Measurements from ENCODE around the gene ARHGAP6. TPM values are rescaled to one million over a fixed set of nuclear protein-coding genes. Genes with fewer than 3 reads are reported as not detected.
A peak's percentile ranks its signal among the peaks of the same experiment; 100 is the strongest.

Gene ARHGAP6
- polyA plus RNA-seq, 2 of the 4 experiments (the other 2 are of a cell fraction), result 0.04 TPM; not detected in 1

DNA sequence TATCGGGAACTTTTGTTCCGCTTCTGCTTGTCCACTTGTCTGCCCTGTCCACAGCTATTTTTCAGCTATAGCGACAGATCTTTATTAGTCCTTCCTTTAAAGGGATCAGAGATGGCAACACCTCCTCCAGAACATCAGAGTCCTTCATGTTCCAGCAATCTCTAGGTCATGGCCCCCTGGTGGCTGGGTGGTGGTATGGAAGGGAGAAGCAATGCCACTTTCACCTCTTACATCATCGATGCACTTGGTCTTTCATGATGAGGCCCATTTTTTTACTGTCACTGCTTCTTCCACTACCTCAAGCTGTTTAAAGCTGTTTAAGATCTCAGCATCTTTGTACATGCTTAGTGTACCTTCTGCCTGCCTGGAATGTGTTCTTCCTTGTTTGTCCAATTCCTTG lies 106.7 kb downstream of the ARHGAP6 start:
- no peak overlapping the region for H3K4me3 ChIP-seq
- POLR2A ChIA-PET, result interaction anchor here (0.6 kb wide), 1 partner anchor 248 kb away, joined by 3 read pairs; no protein-coding TSS in a partner anchor
- 81% methylated on average over 4 of the region's 4 CpGs for WGBS (ENCODE audit: missing lambda C conversion rate)
- no peaks in the 10 kb centered on the region for H3K4me1 ChIP-seq
- no peak overlapping the region for H3K27ac ChIP-seq
- H3K9me3 ChIP-seq, result no peaks in the 10 kb centered on the region
- CTCF ChIA-PET, result interaction anchor here (0.6 kb wide), 1 partner anchor 85 kb away, joined by 3 read pairs; no protein-coding TSS in a partner anchor
- DNase-seq (ENCODE audit: low read depth in 1 of 2, low spot score in 1 of 2) (peak; percentile 8 to 44), FAIRE-seq (peak; percentile 68), ATAC-seq (peak in 1 of 2 experiments; percentile 64; a peak in 4 of 6 replicates)
- TF ChIP-seq EHF (CRISPR knock-in tag; IDR thresholded peaks at IDR 0.05) (no peak), BHLHE40 (IDR thresholded peaks at IDR 0.05; ENCODE audit: low read depth, low read length) (no peak), KDM1A (IDR thresholded peaks at IDR 0.05; ENCODE audit: low read depth) (no peak), RAD21 (conservative IDR thresholded peaks at IDR 0.05 in 1 of 2, IDR thresholded peaks at IDR 0.05 in 1 of 2) (no peak), MAFK (IDR thresholded peaks at IDR 0.05; ENCODE audit: partially characterized antibody) (no peak), ZFP36 (IDR thresholded peaks at IDR 0.05; ENCODE audit: borderline replicate concordance, partially characterized antibody) (no peak), RFX5 (IDR thresholded peaks at IDR 0.05) (no peak), MAZ (IDR thresholded peaks at IDR 0.05; ENCODE audit: borderline replicate concordance, low read depth, low read length) (no peak), MYC (IDR thresholded peaks at IDR 0.05; ENCODE audit: borderline replicate concordance, low read length) (no peak), HOXB13 (CRISPR knock-in tag; IDR thresholded peaks at IDR 0.05; ENCODE audit: low read depth) (no peak), POLR2A (IDR thresholded peaks at IDR 0.05; ENCODE audit: low read length) (no peak)
- TF ChIP-seq, protein P1, sequence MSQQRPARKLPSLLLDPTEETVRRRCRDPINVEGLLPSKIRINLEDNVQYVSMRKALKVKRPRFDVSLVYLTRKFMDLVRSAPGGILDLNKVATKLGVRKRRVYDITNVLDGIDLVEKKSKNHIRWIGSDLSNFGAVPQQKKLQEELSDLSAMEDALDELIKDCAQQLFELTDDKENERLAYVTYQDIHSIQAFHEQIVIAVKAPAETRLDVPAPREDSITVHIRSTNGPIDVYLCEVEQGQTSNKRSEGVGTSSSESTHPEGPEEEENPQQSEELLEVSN (IDR thresholded peaks at IDR 0.05; ENCODE audit: borderline replicate concordance, low read depth), result no peak
- TF ChIP-seq, protein P2, sequence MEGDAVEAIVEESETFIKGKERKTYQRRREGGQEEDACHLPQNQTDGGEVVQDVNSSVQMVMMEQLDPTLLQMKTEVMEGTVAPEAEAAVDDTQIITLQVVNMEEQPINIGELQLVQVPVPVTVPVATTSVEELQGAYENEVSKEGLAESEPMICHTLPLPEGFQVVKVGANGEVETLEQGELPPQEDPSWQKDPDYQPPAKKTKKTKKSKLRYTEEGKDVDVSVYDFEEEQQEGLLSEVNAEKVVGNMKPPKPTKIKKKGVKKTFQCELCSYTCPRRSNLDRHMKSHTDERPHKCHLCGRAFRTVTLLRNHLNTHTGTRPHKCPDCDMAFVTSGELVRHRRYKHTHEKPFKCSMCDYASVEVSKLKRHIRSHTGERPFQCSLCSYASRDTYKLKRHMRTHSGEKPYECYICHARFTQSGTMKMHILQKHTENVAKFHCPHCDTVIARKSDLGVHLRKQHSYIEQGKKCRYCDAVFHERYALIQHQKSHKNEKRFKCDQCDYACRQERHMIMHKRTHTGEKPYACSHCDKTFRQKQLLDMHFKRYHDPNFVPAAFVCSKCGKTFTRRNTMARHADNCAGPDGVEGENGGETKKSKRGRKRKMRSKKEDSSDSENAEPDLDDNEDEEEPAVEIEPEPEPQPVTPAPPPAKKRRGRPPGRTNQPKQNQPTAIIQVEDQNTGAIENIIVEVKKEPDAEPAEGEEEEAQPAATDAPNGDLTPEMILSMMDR (IDR thresholded peaks at IDR 0.05), result no peak
- TF ChIP-seq, protein P3, sequence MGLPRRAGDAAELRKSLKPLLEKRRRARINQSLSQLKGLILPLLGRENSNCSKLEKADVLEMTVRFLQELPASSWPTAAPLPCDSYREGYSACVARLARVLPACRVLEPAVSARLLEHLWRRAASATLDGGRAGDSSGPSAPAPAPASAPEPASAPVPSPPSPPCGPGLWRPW (IDR thresholded peaks at IDR 0.05), result no peak
- TF ChIP-seq, protein P4, sequence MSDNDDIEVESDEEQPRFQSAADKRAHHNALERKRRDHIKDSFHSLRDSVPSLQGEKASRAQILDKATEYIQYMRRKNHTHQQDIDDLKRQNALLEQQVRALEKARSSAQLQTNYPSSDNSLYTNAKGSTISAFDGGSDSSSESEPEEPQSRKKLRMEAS (IDR thresholded peaks at IDR 0.05), result no peak
- H3K4me2 ChIP-seq, result no peak overlapping the region

DNA sequence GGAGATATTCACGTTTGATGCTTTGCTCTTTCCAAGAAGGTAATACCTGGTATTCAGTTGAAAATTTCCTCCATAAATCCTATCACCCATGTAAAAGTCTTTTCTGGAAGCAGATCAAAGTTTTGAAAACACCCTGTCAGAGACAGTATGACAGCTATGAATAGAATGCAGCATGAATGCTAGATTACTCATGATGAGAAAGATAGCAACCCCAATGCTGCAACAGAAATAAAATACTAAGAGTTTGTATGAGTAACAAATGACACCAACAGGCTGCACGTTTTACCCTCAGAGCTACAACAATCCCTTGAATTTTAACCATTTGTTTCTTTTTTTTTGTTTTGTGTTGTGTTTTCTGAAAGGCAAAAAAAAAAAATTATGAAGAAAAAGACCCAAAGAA lies 108.6 kb downstream of the ARHGAP6 start:
- ATAC-seq, result peak in 1 of 2 experiments; percentile 24; a peak in 2 of 6 replicates
- no peak for TF ChIP-seq FOSL2 (IDR thresholded peaks at IDR 0.05)
- 0 out of 2 replicates have a peak, but pooled peaks have one; percentile 9 for TF ChIP-seq FOSL2 (CRISPR knock-in tag; IDR thresholded peaks at IDR 0.05)
- no peak for TF ChIP-seq SMC3 (IDR thresholded peaks at IDR 0.05)
- no peak for TF ChIP-seq JUN (IDR thresholded peaks at IDR 0.05)
- no peak for TF ChIP-seq ZFP36 (IDR thresholded peaks at IDR 0.05; ENCODE audit: borderline replicate concordance, partially characterized antibody)
- TF ChIP-seq TP53 (CRISPR knock-in tag; IDR thresholded peaks at IDR 0.05), result no peak
- TF ChIP-seq, protein P5, sequence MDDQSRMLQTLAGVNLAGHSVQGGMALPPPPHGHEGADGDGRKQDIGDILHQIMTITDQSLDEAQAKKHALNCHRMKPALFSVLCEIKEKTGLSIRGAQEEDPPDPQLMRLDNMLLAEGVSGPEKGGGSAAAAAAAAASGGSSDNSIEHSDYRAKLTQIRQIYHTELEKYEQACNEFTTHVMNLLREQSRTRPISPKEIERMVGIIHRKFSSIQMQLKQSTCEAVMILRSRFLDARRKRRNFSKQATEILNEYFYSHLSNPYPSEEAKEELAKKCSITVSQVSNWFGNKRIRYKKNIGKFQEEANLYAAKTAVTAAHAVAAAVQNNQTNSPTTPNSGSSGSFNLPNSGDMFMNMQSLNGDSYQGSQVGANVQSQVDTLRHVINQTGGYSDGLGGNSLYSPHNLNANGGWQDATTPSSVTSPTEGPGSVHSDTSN (IDR thresholded peaks at IDR 0.05), result no peak
- no peaks in the 10 kb centered on the region for H3K4me1 ChIP-seq
- ChIA-PET CTCF (no interaction called here), POLR2A (no interaction called here)
- DNase-seq (ENCODE audit: low read depth in 1 of 2, low spot score in 1 of 2), result peak; percentile 2 to 3
- WGBS (ENCODE audit: missing lambda C conversion rate), result 0% methylated on average over 2 of the region's 2 CpGs
- H3K9me3 ChIP-seq, result no peaks in the 10 kb centered on the region
- FAIRE-seq, result no peak
- no peak overlapping the region for H3K4me3 ChIP-seq
- H3K4me2 ChIP-seq, result no peak overlapping the region
- no peak overlapping the region for H3K27ac ChIP-seq

DNA sequence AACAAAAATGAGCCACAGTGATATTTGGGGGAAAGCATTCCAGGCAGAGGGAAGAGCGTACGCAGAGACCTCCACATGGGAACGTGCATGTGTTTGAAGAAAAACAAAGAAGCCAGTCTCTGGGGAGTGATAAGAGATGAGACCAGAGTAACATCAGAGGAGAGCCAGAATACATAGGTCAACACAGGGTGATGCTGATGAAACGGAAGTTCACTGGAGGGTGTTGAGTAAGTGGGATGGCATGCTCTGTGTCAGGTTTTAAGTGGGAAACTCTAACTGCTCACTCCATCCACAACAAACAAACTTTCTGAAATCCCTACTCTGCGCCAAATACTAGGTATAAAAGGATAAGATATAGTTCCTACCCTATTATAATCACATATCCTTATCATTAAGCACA lies 110.0 kb downstream of the ARHGAP6 start:
- no peak overlapping the region for H3K27ac ChIP-seq
- no peak overlapping the region for H3K4me3 ChIP-seq
- DNase-seq (ENCODE audit: low read depth in 1 of 2, low spot score in 1 of 2) (no peak), ATAC-seq (no peak), FAIRE-seq (no peak)
- ChIA-PET CTCF (no interaction called here), POLR2A (no interaction called here)
- no peaks in the 10 kb centered on the region for H3K4me1 ChIP-seq
- no peaks in the 10 kb centered on the region for H3K9me3 ChIP-seq
- H3K4me2 ChIP-seq, result no peak overlapping the region
- 50% methylated on average over 5 of the region's 5 CpGs for WGBS (ENCODE audit: missing lambda C conversion rate)
- TF ChIP-seq MAZ (IDR thresholded peaks at IDR 0.05; ENCODE audit: borderline replicate concordance, low read depth, low read length), result no peak
- no peak for TF ChIP-seq TFCP2L1 (CRISPR knock-in tag; IDR thresholded peaks at IDR 0.05)
- TF ChIP-seq, protein P6, sequence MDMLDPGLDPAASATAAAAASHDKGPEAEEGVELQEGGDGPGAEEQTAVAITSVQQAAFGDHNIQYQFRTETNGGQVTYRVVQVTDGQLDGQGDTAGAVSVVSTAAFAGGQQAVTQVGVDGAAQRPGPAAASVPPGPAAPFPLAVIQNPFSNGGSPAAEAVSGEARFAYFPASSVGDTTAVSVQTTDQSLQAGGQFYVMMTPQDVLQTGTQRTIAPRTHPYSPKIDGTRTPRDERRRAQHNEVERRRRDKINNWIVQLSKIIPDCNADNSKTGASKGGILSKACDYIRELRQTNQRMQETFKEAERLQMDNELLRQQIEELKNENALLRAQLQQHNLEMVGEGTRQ (IDR thresholded peaks at IDR 0.05), result no peak
- TF ChIP-seq, protein P1 (IDR thresholded peaks at IDR 0.05; ENCODE audit: borderline replicate concordance, low read depth), result no peak
- TF ChIP-seq RCOR1 (IDR thresholded peaks at IDR 0.05; ENCODE audit: low read depth, low read length), result no peak
- TF ChIP-seq, protein P5 (IDR thresholded peaks at IDR 0.05), result no peak
- TF ChIP-seq, protein P7, sequence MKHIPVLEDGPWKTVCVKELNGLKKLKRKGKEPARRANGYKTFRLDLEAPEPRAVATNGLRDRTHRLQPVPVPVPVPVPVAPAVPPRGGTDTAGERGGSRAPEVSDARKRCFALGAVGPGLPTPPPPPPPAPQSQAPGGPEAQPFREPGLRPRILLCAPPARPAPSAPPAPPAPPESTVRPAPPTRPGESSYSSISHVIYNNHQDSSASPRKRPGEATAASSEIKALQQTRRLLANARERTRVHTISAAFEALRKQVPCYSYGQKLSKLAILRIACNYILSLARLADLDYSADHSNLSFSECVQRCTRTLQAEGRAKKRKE (CRISPR knock-in tag; IDR thresholded peaks at IDR 0.05; ENCODE audit: low read depth), result no peak
- TF ChIP-seq CEBPB (IDR thresholded peaks at IDR 0.05), result no peak
- no peak for TF ChIP-seq NPAS2 (CRISPR knock-in tag; IDR thresholded peaks at IDR 0.05; ENCODE audit: borderline replicate concordance)

All from A549 (cell line).